T1000 (cell line): ENCODE data around the gene PDPK1.
"Not testable (repeated sequence)": the region's sequence is repeated elsewhere in the genome, so short reads cannot be mapped to it uniquely, and the experiment has no call there.

Experiments
- DNase-seq: peaks from one replicate; lab custom pipeline; 2025; ENCODE audit warnings: mixed read lengths; lab: John Stamatoyannopoulos, UW

PDPK1 gene

GRCh38 chr16:2587891-2588565 is 50.2 kb downstream of the PDPK1 start:
- DNase-seq: no peak

GRCh38 chr16:2591476-2592240 is 53.8 kb downstream of the PDPK1 start:
- DNase-seq: no peak

- no peak for DNase-seq
Observed at GRCh38 chr16:2592786-2593185, 55.0 kb downstream of the PDPK1 start.

GRCh38 chr16:2595393-2596205 is 57.8 kb downstream of the PDPK1 start:
- DNase-seq: no peak

GRCh38 chr16:2596747-2597559 is 59.1 kb downstream of the PDPK1 start:
- DNase-seq: no peak

- DNase-seq: no peak
Observed at GRCh38 chr16:2597560-2597902, 59.7 kb downstream of the PDPK1 start.

- DNase-seq: no peak
Observed at GRCh38 chr16:2598133-2598641, 60.4 kb downstream of the PDPK1 start.

GRCh38 chr16:2598723-2599122 is 60.9 kb downstream of the PDPK1 start:
- DNase-seq: no peak

- DNase-seq: not testable (repeated sequence)
Observed at GRCh38 chr16:2599165-2599564, 61.3 kb downstream of the PDPK1 start.

GRCh38 chr16:2599785-2600184 is 62.0 kb downstream of the PDPK1 start:
- DNase-seq: not testable (repeated sequence)

- not testable (repeated sequence) for DNase-seq
Observed at GRCh38 chr16:2601301-2602025, 63.6 kb downstream of the PDPK1 start.

GRCh38 chr16:2602175-2602574 is 64.4 kb downstream of the PDPK1 start:
- not testable (repeated sequence) for DNase-seq

- peak; percentile 95 for DNase-seq
Observed at GRCh38 chr16:2603165-2604015, 65.6 kb downstream of the PDPK1 start.

- not testable (repeated sequence) for DNase-seq
Observed at GRCh38 chr16:2604016-2604369, 66.2 kb downstream of the PDPK1 start.

GRCh38 chr16:2606820-2607219 is 69.0 kb downstream of the PDPK1 start:
- DNase-seq: not testable (repeated sequence)

- not testable (repeated sequence) for DNase-seq
Observed at GRCh38 chr16:2609345-2609744, 71.5 kb downstream of the PDPK1 start.

GRCh38 chr16:2609827-2610470 is 72.1 kb downstream of the PDPK1 start:
- no peak for DNase-seq

- no peak for DNase-seq
Observed at GRCh38 chr16:2610781-2611498, 73.1 kb downstream of the PDPK1 start.

GRCh38 chr16:2611499-2611862 is 73.7 kb downstream of the PDPK1 start:
- DNase-seq: no peak
